ENCODE data around the gene SHC4. TPM values are rescaled to one million over a fixed set of nuclear protein-coding genes. Genes with fewer than 3 reads are reported as not detected.

SHC4 gene
- total RNA-seq, 4 donors from 2014 or later: 0.63 to 4.7 (median 1.6) TPM

GRCh38 chr15:48966595-48967301 is 3.0 kb upstream of the SHC4 start:
- H3K4me3 ChIP-seq (ENCODE audit: low read depth, poor library complexity, severe bottlenecking): no peak overlapping the region
- intact Hi-C loops (cut with DNase I; ENCODE audit: low total_unique reads): no loop called here
- TF ChIP-seq, protein P1, sequence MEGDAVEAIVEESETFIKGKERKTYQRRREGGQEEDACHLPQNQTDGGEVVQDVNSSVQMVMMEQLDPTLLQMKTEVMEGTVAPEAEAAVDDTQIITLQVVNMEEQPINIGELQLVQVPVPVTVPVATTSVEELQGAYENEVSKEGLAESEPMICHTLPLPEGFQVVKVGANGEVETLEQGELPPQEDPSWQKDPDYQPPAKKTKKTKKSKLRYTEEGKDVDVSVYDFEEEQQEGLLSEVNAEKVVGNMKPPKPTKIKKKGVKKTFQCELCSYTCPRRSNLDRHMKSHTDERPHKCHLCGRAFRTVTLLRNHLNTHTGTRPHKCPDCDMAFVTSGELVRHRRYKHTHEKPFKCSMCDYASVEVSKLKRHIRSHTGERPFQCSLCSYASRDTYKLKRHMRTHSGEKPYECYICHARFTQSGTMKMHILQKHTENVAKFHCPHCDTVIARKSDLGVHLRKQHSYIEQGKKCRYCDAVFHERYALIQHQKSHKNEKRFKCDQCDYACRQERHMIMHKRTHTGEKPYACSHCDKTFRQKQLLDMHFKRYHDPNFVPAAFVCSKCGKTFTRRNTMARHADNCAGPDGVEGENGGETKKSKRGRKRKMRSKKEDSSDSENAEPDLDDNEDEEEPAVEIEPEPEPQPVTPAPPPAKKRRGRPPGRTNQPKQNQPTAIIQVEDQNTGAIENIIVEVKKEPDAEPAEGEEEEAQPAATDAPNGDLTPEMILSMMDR (IDR thresholded peaks at IDR 0.05): no peak
- no peak for TF ChIP-seq POLR2A (IDR thresholded peaks at IDR 0.05)
- 54% methylated on average over 2 of the region's 2 CpGs for WGBS, 2 donors
- DNase-seq (ENCODE audit: low spot score in 2 of 2): no peak

DNA sequence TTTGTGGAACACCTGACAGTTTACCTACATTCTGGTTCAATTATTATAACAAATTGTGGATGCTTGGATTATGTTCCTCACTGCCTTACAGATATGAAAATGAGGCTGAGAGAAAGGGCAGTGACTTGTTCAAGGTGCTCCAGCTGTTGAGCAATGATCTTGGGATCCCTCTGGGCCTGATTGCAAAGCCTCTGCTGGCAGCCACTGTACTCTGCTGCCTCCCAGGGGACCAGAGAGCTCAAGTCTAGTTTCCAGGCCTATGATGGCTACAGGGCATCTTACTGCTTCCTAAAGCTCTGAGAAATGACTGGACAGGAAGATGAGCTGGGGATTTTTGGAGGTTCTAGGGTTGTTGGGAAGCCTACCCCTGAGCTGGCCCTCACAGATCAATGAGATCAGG is 2.3 kb upstream of the SHC4 start:
- intact Hi-C loops (cut with DNase I; ENCODE audit: low total_unique reads): no loop called here
- H3K4me3 ChIP-seq (ENCODE audit: low read depth, poor library complexity, severe bottlenecking): no peak overlapping the region
- no peak for DNase-seq (ENCODE audit: low spot score in 2 of 2)
- no peak for TF ChIP-seq POLR2A (IDR thresholded peaks at IDR 0.05)

- H3K4me3 ChIP-seq (ENCODE audit: low read depth, poor library complexity, severe bottlenecking): no peak overlapping the region
- DNase-seq (ENCODE audit: low spot score in 2 of 2): no peak
- intact Hi-C loops (cut with DNase I; ENCODE audit: low total_unique reads): no loop called here
- no peak for TF ChIP-seq POLR2A (IDR thresholded peaks at IDR 0.05)
- TF ChIP-seq, protein P1 (IDR thresholded peaks at IDR 0.05): no peak
- WGBS, 2 donors: 94 to 95% methylated on average over 2 of the region's 2 CpGs
These were observed 1.2 kb upstream of the SHC4 start for GRCh38 chr15:48964898-48965297.

- intact Hi-C loops (cut with DNase I; ENCODE audit: low total_unique reads): no loop called here
- DNase-seq (ENCODE audit: low spot score in 2 of 2): peak in 1 of 2 donors; percentile 85
- H3K4me3 ChIP-seq (ENCODE audit: low read depth, poor library complexity, severe bottlenecking): peak overlapping the region; percentile 21
- TF ChIP-seq POLR2A (IDR thresholded peaks at IDR 0.05): no peak
- TF ChIP-seq, protein P1 (IDR thresholded peaks at IDR 0.05): no peak
- 3 to 14% methylated on average over 16 to 47 of the region's 54 CpGs for WGBS, 2 donors
These were observed 826 bp downstream of the SHC4 start for GRCh38 chr15:48962662-48963523.

- TF ChIP-seq, protein P1 (IDR thresholded peaks at IDR 0.05): no peak
- TF ChIP-seq POLR2A (IDR thresholded peaks at IDR 0.05): no peak
- WGBS, 2 donors: 84 to 85% methylated on average over 3 of the region's 3 CpGs
- DNase-seq (ENCODE audit: low spot score in 2 of 2): no peak
- intact Hi-C loops (cut with DNase I; ENCODE audit: low total_unique reads): no loop called here
- no peak overlapping the region for H3K4me3 ChIP-seq (ENCODE audit: low read depth, poor library complexity, severe bottlenecking)
These were observed 7.8 kb downstream of the SHC4 start for GRCh38 chr15:48955967-48956366.

DNA sequence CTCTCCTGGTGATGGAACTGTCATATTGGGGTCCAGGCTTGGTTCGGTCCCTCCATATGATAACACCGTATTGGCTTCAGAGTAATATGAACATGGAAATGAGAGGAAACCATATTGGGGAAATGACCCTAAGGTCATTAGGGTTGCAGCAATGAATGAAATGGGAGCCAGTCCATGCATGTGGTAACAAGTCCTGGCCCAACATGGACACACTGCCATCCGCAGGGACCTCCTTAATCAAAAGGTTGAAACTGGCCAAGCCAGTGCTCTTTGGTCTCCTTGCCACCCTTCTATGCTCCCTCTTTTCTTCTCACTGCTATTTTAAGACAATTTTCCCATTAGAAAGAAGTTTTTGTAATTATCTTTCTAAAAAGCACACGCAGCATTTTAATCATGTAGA is 8.3 kb downstream of the SHC4 start:
- intact Hi-C loops (cut with DNase I; ENCODE audit: low total_unique reads): no loop called here
- no peak overlapping the region for H3K4me3 ChIP-seq (ENCODE audit: low read depth, poor library complexity, severe bottlenecking)
- TF ChIP-seq POLR2A (IDR thresholded peaks at IDR 0.05): no peak
- TF ChIP-seq, protein P1 (IDR thresholded peaks at IDR 0.05): no peak
- no peak for DNase-seq (ENCODE audit: low spot score in 2 of 2)
- 89 to 90% methylated on average over 4 of the region's 4 CpGs for WGBS, 2 donors

Measured in lower leg skin (tissue), 4 donors.